Astrocyte of the cerebellum (primary cell): ENCODE results near the gene FAM161A.
"Not testable (repeated sequence)": the region's sequence is repeated elsewhere in the genome, so short reads cannot be mapped to it uniquely, and the experiment has no call there.

Source experiments
- DNase-seq: peaks from one replicate; pipeline ENCODE4 v3.0.0-alpha.2; 2011; ENCODE audit warnings: low read depth
- H3K4me3 ChIP-seq: 2 replicates; pipeline ENCODE4 v1.5.1; 2011; ENCODE audit warnings: mild to moderate bottlenecking, low read depth, low read length, moderate library complexity
- in situ Hi-C: cut with HindIII; loops from 2 replicates; pipeline ENCODE4 v1.10.0; 2017; ENCODE audit warnings: low sequenced_read_pairs
- TF ChIP-seq, protein P1 (sequence below): IDR thresholded peaks from 2 replicates; pipeline ENCODE4 v1.5.1; 2012; ENCODE audit warnings: low read length, low read depth, moderate library complexity, mild to moderate bottlenecking; ENCODE audit errors: missing control alignments

FAM161A gene

DNA sequence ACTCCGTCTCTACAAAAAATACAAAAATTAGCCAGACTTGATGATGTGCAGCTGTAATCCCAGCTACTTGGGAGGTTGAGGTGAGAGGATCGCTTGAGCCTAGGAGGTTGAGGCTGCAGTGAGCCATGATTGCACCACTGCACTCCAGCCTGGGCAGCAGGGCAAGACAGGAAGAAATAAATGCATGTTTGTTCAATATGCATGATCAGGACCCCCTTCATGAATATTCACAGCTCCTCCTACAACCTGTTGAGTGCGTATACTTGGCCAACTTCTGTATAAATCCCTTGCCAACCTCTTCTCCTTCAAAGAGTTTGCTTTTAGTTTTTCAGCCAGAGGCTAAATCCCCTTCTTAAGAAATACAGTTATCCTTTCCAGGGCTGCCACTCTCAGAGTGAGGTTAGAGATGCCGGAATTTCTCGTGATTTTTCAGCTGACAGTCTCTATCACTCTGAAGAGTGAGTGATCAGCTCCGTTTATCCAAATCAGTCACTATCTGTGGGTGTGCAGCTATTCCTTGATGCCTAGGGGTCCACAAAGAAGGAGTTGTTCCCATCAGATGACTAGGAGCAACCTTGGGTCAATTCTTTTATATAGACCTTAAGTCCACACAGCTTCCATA lies 39.2 kb downstream of the FAM161A start:
- no peak for DNase-seq
- TF ChIP-seq, protein P1, sequence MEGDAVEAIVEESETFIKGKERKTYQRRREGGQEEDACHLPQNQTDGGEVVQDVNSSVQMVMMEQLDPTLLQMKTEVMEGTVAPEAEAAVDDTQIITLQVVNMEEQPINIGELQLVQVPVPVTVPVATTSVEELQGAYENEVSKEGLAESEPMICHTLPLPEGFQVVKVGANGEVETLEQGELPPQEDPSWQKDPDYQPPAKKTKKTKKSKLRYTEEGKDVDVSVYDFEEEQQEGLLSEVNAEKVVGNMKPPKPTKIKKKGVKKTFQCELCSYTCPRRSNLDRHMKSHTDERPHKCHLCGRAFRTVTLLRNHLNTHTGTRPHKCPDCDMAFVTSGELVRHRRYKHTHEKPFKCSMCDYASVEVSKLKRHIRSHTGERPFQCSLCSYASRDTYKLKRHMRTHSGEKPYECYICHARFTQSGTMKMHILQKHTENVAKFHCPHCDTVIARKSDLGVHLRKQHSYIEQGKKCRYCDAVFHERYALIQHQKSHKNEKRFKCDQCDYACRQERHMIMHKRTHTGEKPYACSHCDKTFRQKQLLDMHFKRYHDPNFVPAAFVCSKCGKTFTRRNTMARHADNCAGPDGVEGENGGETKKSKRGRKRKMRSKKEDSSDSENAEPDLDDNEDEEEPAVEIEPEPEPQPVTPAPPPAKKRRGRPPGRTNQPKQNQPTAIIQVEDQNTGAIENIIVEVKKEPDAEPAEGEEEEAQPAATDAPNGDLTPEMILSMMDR: no peak
- in situ Hi-C loops: no loop called here
- no peak overlapping the region for H3K4me3 ChIP-seq

DNA sequence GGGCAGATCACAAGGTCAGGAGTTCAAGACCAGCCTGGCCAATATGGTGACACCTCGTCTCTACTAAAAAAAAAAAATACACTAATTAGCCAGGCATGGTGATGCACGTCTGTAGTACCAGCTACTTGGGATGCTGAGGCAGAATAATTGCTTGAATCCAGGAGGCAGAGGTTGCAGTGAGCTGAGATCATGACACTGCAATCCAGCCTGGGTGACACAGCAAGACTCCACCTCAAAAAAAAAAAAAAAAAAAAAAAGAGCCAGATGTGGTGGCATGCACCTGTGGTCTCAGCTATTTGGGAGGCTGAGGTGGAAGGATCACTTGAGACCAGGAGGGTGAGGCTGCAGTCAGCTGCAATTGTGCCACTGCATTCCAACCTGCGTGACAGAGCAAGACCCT lies 40.5 kb downstream of the FAM161A start:
- DNase-seq, in situ Hi-C loops, H3K4me3 ChIP-seq: not testable (repeated sequence)

DNA sequence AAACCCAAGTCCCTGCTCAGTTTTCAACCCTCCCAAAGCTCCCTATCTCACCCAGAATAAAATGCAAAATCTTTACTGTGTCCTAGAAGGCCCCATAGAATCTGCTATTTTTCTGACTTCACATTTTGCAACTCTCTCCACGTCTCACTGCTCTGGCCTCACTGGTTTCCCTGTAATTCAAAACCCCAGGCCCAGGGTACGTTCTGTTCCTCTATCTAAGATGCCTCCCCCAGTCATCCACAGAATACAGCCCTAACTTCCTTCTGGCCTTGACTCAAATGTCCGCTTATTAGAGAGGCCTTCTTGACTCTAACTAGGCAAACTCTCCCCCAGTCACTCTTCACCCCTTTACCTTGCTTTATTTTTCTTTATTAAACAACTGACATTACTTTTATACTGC lies 42.0 kb downstream of the FAM161A start:
- in situ Hi-C loops: no loop called here
- no peak for DNase-seq
- TF ChIP-seq, protein P1: no peak
- H3K4me3 ChIP-seq: no peak overlapping the region

DNA sequence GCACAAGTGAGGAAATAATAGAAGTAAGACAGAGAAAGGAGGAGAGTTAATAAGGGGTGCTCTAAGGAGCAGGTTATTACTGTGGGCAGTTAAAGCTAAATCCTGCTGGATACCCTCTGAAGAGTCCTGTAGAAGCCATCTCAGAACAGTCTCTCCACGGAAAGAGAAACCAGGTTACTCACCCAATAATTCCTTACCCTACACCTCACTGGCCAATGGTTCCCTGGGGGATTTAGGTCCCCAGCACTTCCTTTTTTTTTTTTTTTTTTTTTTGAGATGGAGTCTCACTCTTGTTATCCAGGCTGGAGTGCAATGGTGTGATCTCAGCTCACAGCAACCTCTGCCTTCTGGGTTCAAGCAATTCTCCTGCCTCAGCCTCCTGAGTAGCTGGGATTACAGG lies 43.7 kb downstream of the FAM161A start:
- in situ Hi-C loops, DNase-seq, H3K4me3 ChIP-seq: not testable (repeated sequence)

DNA sequence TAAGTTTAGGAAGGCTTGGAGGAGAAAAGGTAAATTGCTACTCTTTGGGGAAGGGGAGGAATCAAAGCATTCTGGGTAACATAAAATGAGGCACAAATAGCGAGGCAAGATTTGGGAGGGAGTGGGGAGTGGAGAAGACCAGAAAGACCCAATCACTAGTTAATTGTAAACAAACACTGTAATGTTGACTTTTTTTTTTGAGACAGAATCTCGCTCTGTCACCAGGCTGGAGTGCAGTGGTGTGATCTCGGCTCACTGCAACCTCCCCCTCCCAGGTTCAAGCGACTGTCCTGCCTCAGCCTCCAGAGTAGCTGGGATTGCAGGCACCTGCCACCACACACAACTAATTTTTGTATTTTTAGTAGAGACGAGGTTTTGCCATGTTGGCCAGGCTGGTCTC lies 45.2 kb downstream of the FAM161A start:
- DNase-seq, H3K4me3 ChIP-seq, in situ Hi-C loops: not testable (repeated sequence)

DNA sequence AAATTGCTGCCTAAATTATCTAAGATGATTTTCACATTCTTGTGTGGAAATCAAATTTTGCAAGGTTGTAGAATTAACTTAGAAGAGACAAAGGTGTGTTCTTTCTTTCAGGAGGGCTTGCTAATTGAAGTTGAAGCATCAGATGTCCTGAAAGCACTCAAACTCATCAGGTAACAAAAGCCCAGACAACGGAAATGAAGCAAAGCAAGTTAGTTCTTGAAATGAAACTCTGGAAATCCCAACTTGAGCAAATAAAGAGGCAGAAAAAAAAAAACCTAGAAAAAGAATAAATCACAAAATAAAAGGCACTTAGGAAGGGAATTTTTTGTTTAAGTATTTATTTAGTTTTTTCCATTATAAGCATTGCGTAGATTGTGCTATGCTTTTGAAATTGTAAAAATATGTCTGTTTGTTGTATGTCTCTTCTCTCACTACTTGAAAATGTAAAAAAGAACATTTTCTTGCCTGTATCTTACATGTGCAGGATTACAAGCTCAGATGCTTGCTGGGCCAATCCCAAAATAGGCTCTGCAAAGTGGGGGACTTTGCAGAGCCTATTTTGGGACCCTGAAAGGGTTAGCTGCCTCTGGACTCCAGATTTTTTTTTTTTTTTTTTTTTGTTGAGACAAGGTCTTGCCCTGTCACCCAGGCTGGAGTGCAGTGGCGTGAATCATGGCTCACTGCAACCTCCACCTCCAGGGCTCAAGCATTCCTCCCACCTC lies 46.7 kb downstream of the FAM161A start:
- H3K4me3 ChIP-seq: no peak overlapping the region
- DNase-seq: no peak
- in situ Hi-C loops: no loop called here
- TF ChIP-seq, protein P1: no peak

DNA sequence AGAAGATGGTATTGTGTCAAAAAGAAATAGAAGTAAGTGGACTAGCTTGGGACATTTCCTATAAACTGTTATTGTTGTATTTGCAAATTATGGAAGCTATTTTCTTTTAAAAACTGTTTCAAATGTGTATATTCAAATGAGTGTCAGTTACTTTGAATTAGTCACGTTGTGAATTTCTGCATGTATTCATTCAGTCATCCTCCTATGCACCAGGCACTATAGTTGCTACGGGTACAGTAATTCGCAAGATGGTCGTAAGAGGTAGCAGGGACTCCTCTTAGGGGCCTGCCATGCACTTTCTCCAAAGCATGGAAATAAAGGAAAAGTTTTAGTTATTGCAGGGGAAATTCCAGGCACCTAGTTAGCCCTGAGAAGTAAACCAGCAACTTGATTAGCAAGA lies 51.3 kb downstream of the FAM161A start:
- in situ Hi-C loops: no loop called here
- DNase-seq: no peak
- no peak overlapping the region for H3K4me3 ChIP-seq
- TF ChIP-seq, protein P1: no peak

DNA sequence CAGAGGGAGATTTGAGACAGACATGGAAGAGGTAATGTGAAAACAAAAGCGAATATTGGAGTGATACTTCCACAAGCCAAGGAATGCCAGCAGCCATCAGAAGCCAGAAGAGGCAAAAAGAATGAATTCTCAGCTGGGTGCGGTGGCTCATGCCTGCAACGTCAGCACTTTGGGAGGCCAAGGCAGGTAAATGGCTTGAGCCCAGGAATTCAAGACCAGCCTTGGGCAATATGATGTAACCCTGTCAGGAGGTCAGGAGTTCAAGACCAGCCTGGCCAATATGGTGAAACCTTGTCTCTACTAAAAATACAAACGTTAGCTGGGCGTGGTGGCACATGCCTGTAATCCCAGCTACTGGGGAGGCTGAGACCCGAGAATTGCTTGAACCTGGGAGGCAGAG lies 54.8 kb downstream of the FAM161A start:
- no peak for DNase-seq
- in situ Hi-C loops: no loop called here
- no peak overlapping the region for H3K4me3 ChIP-seq
- TF ChIP-seq, protein P1: no peak

DNA sequence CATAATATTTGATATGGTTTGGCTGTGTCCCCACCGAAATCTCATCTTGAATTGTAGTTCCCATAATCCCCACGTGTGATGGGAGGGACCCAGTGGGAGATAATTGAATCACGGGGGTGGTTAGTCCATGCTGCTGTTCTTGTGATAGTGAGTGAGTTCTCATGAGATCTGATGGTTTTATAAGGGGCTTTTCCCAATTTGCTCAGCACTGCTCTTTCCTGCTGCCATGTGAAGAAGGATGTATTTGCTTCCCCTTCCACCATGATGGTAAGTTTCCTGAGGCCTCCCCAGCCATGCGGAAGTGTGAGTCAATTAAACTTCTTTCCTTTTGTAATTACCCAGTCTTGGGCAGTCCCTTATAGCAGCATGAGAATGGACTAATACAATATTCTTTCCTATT lies 56.4 kb downstream of the FAM161A start:
- H3K4me3 ChIP-seq, DNase-seq, in situ Hi-C loops: not testable (repeated sequence)
